Measurements from ENCODE around the gene PDE10A.
"Not testable (repeated sequence)": the region's sequence is repeated elsewhere in the genome, so short reads cannot be mapped to it uniquely, and the experiment has no call there.

GRCh38 chr6:165554644-165555043, 108.4 kb downstream of the PDE10A start:
- TF ChIP-seq ZBTB33 (CRISPR knock-in tag; IDR thresholded peaks at IDR 0.05); MYC (IDR thresholded peaks at IDR 0.05; ENCODE audit: low read depth, low read length); MYC (CRISPR knock-in tag; IDR thresholded peaks at IDR 0.05; ENCODE audit: borderline replicate concordance, low read depth); TBP (optimal IDR thresholded peaks at IDR 0.05; ENCODE audit: low read depth, low read length); TAF7 (tag; IDR thresholded peaks at IDR 0.05): not testable (repeated sequence)
